Cardiac muscle cell (in vitro differentiated cells and primary cell): ENCODE results near the gene CPNE4. TPM values are rescaled to one million over a fixed set of nuclear protein-coding genes. Genes with fewer than 3 reads are reported as not detected.

Experiments used
- DNase-seq, 2 donors: peaks; one replicate each; pipeline versions ENCODE4 v3.0.0 to v3.0.0-alpha.2; 2010 to 2017; ENCODE audit warnings: low read depth in 1 of 2, low spot score in 1 of 2
- H3K27ac ChIP-seq: fragments of 200-600 bp; sonication (generic); 2 replicates; pipeline ENCODE4 v1.5.1; 2016
- H3K27me3 ChIP-seq: fragments of 200-600 bp; sonication (generic); 2 replicates; pipeline ENCODE4 v1.6.0; 2016; ENCODE audit warnings: control low read depth
- H3K36me3 ChIP-seq: fragments of 200-600 bp; sonication (generic); 2 replicates; pipeline ENCODE4 v1.5.1; 2016; ENCODE audit warnings: control low read depth
- H3K4me1 ChIP-seq: fragments of 200-600 bp; sonication (generic); 2 replicates; pipeline ENCODE4 v1.8.1; 2017; ENCODE audit warnings: low read depth, mild to moderate bottlenecking, mixed run types
- H3K4me3 ChIP-seq: fragments of 200-600 bp; sonication (generic); 2 replicates; pipeline ENCODE4 v1.5.1; 2016; ENCODE audit warnings: mild to moderate bottlenecking
- H3K9me3 ChIP-seq: fragments of 200-600 bp; sonication (generic); 2 replicates; pipeline ENCODE4 v1.5.1; 2017; ENCODE audit warnings: low read depth, mild to moderate bottlenecking, control low read depth
- polyA plus RNA-seq: library from polyadenylated mRNA; unstranded; fragments of >200 nt; fragmentation: Nextera tagmentation; extraction: Ambion mirVana; gene quantifications from 2 replicates; pipeline ENCODE4 v1.2.1, GENCODE V29; 2016
- total RNA-seq: library from RNA; depleted of rRNA; stranded (reverse); fragments of >200 nt; gene quantifications from 2 replicates; pipeline ENCODE4 v1.2.3, GENCODE V29; 2016
- TF ChIP-seq, protein P1 (sequence below): IDR thresholded peaks from 2 replicates; pipeline ENCODE4 v1.5.1; 2012; ENCODE audit warnings: low read depth, mild to moderate bottlenecking, low read length

The CPNE4 gene
- total and polyA plus RNA-seq, 2 experiments from 2014 or later = 3.3 to 7.6 TPM

DNA sequence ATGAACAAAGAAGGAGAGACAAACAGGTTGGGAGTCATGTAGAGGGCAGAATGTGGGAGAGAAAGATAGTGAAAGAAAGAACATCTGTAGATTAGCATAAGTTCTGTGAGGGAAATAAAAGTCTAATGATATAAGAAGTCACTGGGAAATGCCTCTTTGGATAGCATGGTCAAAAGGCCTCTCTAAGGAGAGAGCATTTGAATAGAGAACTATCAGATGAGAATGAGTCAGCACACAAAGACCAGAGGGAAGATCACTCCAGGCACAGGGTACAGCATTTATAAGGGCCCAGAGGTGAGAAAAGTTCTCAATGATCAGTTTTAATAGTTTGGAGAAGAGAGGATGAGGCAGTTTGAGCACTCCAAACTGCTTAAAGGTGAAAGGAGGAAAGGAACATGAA lies 7.9 kb upstream of the CPNE4 start:
- TF ChIP-seq, protein P1, sequence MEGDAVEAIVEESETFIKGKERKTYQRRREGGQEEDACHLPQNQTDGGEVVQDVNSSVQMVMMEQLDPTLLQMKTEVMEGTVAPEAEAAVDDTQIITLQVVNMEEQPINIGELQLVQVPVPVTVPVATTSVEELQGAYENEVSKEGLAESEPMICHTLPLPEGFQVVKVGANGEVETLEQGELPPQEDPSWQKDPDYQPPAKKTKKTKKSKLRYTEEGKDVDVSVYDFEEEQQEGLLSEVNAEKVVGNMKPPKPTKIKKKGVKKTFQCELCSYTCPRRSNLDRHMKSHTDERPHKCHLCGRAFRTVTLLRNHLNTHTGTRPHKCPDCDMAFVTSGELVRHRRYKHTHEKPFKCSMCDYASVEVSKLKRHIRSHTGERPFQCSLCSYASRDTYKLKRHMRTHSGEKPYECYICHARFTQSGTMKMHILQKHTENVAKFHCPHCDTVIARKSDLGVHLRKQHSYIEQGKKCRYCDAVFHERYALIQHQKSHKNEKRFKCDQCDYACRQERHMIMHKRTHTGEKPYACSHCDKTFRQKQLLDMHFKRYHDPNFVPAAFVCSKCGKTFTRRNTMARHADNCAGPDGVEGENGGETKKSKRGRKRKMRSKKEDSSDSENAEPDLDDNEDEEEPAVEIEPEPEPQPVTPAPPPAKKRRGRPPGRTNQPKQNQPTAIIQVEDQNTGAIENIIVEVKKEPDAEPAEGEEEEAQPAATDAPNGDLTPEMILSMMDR = no peak
- H3K27ac ChIP-seq = no peak overlapping the region
- H3K36me3 ChIP-seq = no peaks in the 10 kb centered on the region
- no peaks in the 10 kb centered on the region for H3K9me3 ChIP-seq
- H3K27me3 ChIP-seq = no peaks in the 10 kb centered on the region
- no peak overlapping the region for H3K4me3 ChIP-seq
- H3K4me1 ChIP-seq = no peaks in the 10 kb centered on the region
- no peak for DNase-seq

DNA sequence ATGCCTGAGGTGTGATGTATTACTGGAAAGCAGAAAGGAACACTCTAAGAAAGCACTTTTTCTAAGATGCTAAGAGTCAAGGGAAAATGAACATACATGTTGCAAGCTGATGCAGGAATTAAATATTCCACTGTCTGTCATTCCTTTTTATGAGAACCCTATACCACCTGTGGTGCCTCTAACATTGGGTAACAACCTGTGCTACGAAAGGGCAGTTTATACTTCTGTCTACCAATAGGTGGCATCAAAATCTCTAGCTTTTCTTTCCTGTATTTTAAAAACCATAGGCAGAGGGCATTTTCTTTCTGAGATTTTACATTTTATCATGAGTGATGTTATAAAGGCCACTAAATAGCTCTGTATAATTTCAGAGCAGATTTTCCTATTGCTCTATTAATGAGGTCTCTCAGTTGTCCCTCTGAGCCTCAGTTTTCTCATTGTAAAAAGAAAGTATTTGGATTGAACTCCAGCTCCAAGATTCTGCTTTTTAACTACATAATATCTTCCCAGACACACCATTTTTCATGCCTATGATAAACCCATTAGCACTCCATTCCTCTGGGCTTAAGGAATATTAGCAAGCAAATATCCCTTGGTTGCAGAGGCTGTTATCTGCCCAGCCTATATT lies 3.5 kb upstream of the CPNE4 start:
- peaks cover 4% of the 10 kb centered on the region for H3K4me1 ChIP-seq
- H3K27ac ChIP-seq = no peak overlapping the region
- H3K4me3 ChIP-seq = no peak overlapping the region
- TF ChIP-seq, protein P1 = peak; percentile 75
- H3K9me3 ChIP-seq = no peaks in the 10 kb centered on the region
- peaks cover 22% of the 10 kb centered on the region for H3K27me3 ChIP-seq
- H3K36me3 ChIP-seq = no peaks in the 10 kb centered on the region
- peak; percentile 27 to 44 for DNase-seq

DNA sequence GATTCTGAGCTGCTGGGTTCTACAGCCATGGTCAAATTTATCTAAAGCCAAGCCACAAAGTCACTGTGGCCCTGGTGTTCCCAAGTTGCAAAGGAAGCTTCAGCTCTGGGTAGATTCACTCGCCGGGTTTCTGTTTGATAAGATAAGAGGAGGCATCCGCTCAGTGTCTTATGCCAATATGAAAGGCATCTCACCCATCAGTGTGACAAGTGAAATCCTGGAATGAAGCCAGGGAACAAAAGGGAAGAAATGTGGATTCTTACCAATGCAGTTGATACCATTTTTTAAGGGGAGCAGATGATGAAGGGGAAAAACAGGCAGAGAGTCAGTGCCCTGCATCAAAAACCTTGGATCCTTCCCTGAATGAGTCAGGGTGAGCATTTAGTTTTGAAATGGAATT lies 2.8 kb upstream of the CPNE4 start:
- TF ChIP-seq, protein P1 = no peak
- H3K4me3 ChIP-seq = no peak overlapping the region
- H3K27ac ChIP-seq = no peak overlapping the region
- H3K36me3 ChIP-seq = no peaks in the 10 kb centered on the region
- H3K9me3 ChIP-seq = no peaks in the 10 kb centered on the region
- no peak for DNase-seq
- peaks cover 4% of the 10 kb centered on the region for H3K4me1 ChIP-seq
- peaks cover 29% of the 10 kb centered on the region for H3K27me3 ChIP-seq

DNA sequence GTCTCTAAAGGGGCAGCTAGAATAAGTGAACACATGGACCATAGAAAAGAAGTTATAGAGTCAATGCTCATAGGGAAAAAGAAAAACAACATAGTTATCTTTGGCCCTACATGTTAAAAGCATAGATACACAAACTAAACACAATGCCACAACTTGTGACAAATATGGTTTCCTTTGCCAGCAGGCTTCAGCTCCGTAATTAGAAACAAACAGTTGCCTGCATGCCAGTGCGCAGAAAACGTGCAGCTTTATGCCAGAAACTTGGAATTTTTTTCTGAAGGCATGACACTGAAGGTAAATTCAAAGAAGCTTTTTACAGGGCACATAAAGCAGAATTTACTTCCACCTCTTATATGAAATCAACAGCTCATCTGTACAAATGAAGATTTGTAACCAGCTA lies 2.2 kb upstream of the CPNE4 start:
- Histone ChIP-seq H3K9me3 (no peaks in the 10 kb centered on the region), H3K4me3 (no peak overlapping the region), H3K27ac (no peak overlapping the region), H3K36me3 (no peaks in the 10 kb centered on the region), H3K4me1 (peaks cover 4% of the 10 kb centered on the region), H3K27me3 (peaks cover 34% of the 10 kb centered on the region)
- no peak for DNase-seq
- TF ChIP-seq, protein P1 = no peak

DNA sequence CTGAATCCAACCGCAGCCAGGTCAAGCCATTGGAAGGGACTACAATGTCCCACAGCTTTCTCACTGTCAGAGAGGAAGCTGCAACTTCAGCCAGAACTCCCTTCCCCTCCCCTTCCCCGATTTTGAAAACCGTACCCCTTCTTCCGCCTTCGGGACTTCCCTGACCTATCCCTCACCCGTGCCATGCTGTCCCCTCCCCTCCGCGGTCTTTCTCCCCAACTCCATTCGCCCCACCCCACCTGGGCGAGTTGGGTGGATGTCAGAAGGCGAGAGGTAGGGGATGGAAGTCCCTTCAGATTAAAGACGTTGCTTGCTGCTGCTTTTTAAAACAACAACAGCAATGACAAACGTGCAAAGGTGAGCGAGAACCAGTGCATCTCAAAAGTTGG lies 723 bp downstream of the CPNE4 start:
- H3K27me3 ChIP-seq = peaks cover 45% of the 10 kb centered on the region
- H3K9me3 ChIP-seq = no peaks in the 10 kb centered on the region
- DNase-seq = no peak
- no peak overlapping the region for H3K27ac ChIP-seq
- TF ChIP-seq, protein P1 = no peak
- H3K4me3 ChIP-seq = peak overlapping the region; percentile 23
- H3K4me1 ChIP-seq = peaks cover 4% of the 10 kb centered on the region
- H3K36me3 ChIP-seq = no peaks in the 10 kb centered on the region
